Common myeloid progenitor, CD34-positive (primary cell): ENCODE results near the gene MACIR.

Source experiments
- CTCF ChIA-PET: fragments of 350-600 bp; sonication (Branson Sonifier 250); formaldehyde crosslinking; loops from one replicate; lab custom pipeline; 2021; ENCODE audit warnings: antibody characterized with exemption; lab: Charles Lee
- POLR2A ChIA-PET: fragments of 350-600 bp; sonication (Branson Sonifier 250); formaldehyde crosslinking; loops from one replicate; lab custom pipeline; 2021; ENCODE audit warnings: antibody characterized with exemption; lab: Charles Lee
- DNase-seq, 3 donors: peaks; one replicate each; pipeline versions ENCODE4 v3.0.0 to v3.0.0-alpha.2; 2013
- H3K27ac ChIP-seq, 2 experiments: 1 replicate in 1 of 2; 2 replicates in 1 of 2; pipeline ENCODE4 v1.7.0; 2013; ENCODE audit warnings: inconsistent platforms in 2 of 2, low read length in 2 of 2, mild to moderate bottlenecking in 2 of 2, low read depth in 1 of 2, moderate library complexity in 1 of 2; ENCODE audit not compliant: severe bottlenecking in 2 of 2, insufficient read depth in 1 of 2, poor library complexity in 1 of 2
- H3K27me3 ChIP-seq, 5 experiments: replicated peaks in 2 of 5; 1 replicate in 3 of 5; 2 replicates in 2 of 5; pipeline versions ENCODE4 v1.6.1 to v1.7.0; 2013; ENCODE audit warnings: low read length in 4 of 5, mild to moderate bottlenecking in 2 of 5, moderate library complexity in 2 of 5, inconsistent platforms in 1 of 5; ENCODE audit not compliant: insufficient read depth in 5 of 5, control insufficient read depth in 4 of 5
- H3K36me3 ChIP-seq, 4 experiments: 1 replicate in 2 of 4; 2 replicates in 2 of 4; pipeline versions ENCODE4 v1.6.1 to v1.7.0; 2013; ENCODE audit warnings: low read length in 3 of 4, control low read depth in 1 of 4, mild to moderate bottlenecking in 1 of 4; ENCODE audit not compliant: control insufficient read depth in 4 of 4, insufficient read depth in 4 of 4
- H3K4me1 ChIP-seq, 4 experiments: 1 replicate in 3 of 4; 2 replicates in 1 of 4; pipeline versions ENCODE4 v1.6.1 to v1.7.1; 2013; ENCODE audit warnings: low read length in 3 of 4, mild to moderate bottlenecking in 3 of 4, control low read depth in 1 of 4, inconsistent platforms in 1 of 4, moderate library complexity in 1 of 4; ENCODE audit not compliant: control insufficient read depth in 4 of 4, insufficient read depth in 4 of 4; ENCODE audit errors: control extremely low read depth in 1 of 4
- H3K4me3 ChIP-seq, 7 experiments: 1 replicate in 4 of 7; 2 replicates in 3 of 7; pipeline versions ENCODE4 v1.5.1 to v1.7.0; 2013; ENCODE audit warnings: mild to moderate bottlenecking in 7 of 7, low read length in 6 of 7, moderate library complexity in 6 of 7, inconsistent platforms in 2 of 7, low read depth in 2 of 7, control low read depth in 1 of 7; ENCODE audit not compliant: insufficient read depth in 4 of 7, control insufficient read depth in 1 of 7; ENCODE audit errors: extremely low read depth in 1 of 7
- H3K9me3 ChIP-seq, 5 experiments: 1 replicate in 4 of 5; 2 replicates in 1 of 5; pipeline versions ENCODE4 v1.6.1 to v1.7.1; 2013; ENCODE audit warnings: low read length in 4 of 5, mild to moderate bottlenecking in 2 of 5, inconsistent platforms in 1 of 5, low read depth in 1 of 5, moderate library complexity in 1 of 5; ENCODE audit not compliant: control insufficient read depth in 4 of 5, insufficient read depth in 2 of 5; ENCODE audit errors: control extremely low read depth in 1 of 5
- WGBS: methylation state at CpG from one replicate; pipeline ENCODE4 v1.1.5; 2013; ENCODE audit not compliant: insufficient coverage; 5-methylcytosine and 5-hydroxymethylcytosine counted together

Gene MACIR

DNA sequence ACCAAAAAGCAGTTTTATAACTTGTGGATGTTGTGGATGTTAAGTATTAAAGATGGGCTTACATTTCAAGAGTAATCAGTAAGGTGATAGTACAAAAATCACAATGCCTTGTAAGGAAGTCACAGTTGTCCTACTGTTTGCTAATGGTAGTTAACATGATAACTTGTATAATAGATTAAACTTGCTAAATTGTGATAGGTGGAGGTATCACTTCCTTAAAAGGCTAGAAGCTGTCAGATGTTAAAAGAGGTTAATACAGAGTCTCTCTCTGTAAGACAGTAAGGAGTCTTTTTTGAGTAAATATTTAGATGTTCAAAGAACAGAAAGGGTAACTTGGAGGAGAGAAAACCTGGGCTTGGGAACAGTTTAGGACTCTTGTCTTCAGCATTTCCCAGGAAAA is 14.2 kb upstream of the MACIR start:
- H3K27ac ChIP-seq, result no peak overlapping the region
- DNase-seq, result no peak
- CTCF ChIA-PET, result interaction anchor here (0.8 kb wide), 1 partner anchor 29 kb away, joined by 3 read pairs; no protein-coding TSS in a partner anchor
- no peaks in the 10 kb centered on the region for H3K27me3 ChIP-seq
- H3K4me1 ChIP-seq, result no peaks in the 10 kb centered on the region
- POLR2A ChIA-PET, result no interaction called here
- no peak overlapping the region for H3K4me3 ChIP-seq
- peaks cover 0 to 13% (median 6%) of the 10 kb centered on the region in 5 experiments for H3K9me3 ChIP-seq
- H3K36me3 ChIP-seq, result no peaks in the 10 kb centered on the region

DNA sequence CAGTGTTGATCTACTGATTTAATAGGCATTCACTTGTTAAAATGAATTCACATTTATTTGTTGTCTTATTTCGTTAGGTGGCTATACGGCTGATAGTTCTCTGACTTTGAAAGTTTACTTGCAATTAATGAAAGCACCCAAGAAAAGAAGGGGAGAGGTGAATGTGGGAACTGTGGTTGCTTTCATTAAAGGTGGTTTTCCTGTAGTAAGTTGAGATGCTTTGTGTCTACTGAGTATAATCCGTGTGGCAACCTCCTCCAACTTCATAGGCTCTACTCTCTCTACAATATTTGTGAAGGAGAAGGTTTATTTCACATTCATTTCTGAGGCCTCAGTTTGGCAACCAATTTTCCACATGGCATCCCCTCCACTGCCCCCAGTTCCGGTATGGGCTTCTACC is 12.8 kb upstream of the MACIR start:
- WGBS, result 100% methylated on average over 3 of the region's 4 CpGs
- no peaks in the 10 kb centered on the region for H3K4me1 ChIP-seq
- H3K27ac ChIP-seq, result no peak overlapping the region
- no peaks in the 10 kb centered on the region for H3K36me3 ChIP-seq
- H3K4me3 ChIP-seq, result no peak overlapping the region
- no peak for DNase-seq
- H3K9me3 ChIP-seq, result peaks cover 0 to 7% (median 3%) of the 10 kb centered on the region in 5 experiments
- ChIA-PET POLR2A (no interaction called here), CTCF (interaction anchor here (0.9 kb wide), 1 partner anchor 229 kb away, joined by 4 read pairs; no protein-coding TSS in a partner anchor)
- H3K27me3 ChIP-seq, result no peaks in the 10 kb centered on the region

DNA sequence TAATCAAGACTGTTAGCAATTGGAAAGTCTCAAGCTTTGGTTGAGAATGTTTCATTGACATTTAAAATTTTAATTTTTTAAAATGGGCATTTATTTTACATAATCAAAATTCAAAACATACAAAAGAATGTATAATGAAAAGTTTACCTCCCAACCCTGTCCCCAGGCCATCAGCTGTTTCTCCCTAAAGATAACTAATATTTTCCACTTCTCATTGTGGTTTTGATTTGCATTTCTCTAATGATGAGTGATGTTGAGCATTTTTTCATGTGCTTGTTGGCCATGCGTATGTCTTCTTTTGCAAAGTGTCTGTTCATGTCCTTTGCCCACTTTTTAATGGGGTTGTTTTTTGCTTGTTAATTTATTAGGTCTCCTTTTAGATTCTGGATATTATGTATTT is 11.4 kb upstream of the MACIR start:
- Histone ChIP-seq H3K4me1 (no peaks in the 10 kb centered on the region), H3K9me3 (peaks cover 0 to 3% (median 2%) of the 10 kb centered on the region in 5 experiments), H3K4me3 (no peak overlapping the region), H3K27ac (no peak overlapping the region), H3K36me3 (no peaks in the 10 kb centered on the region), H3K27me3 (no peaks in the 10 kb centered on the region)
- ChIA-PET POLR2A (no interaction called here), CTCF (interaction anchor here (0.9 kb wide), 1 partner anchor 42 kb away, joined by 3 read pairs; no protein-coding TSS in a partner anchor)
- no peak for DNase-seq
- WGBS, result 100% methylated on average over 1 of the region's 1 CpG

DNA sequence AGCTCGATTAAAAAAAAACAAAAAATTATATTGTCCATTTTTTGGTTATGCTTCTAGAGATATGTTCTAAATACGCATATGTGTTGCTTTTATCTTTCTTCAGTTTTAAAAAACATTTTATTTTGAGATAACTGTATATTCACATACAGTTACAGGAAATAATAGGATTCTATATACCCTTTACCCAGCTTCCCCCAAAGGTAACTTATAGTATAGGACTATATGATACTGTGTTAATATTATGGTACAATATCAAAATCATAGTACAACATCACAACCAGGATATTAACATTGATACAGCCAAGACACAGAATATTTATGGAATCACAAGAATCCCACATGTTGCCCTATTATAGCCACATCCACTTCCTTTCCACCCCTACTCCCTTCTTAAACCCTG is 9.5 kb upstream of the MACIR start:
- Histone ChIP-seq H3K36me3 (no peaks in the 10 kb centered on the region), H3K9me3 (peaks cover 0 to 3% (median 0%) of the 10 kb centered on the region in 5 experiments), H3K27ac (no peak overlapping the region), H3K4me1 (no peaks in the 10 kb centered on the region), H3K27me3 (no peaks in the 10 kb centered on the region), H3K4me3 (no peak overlapping the region)
- no peak for DNase-seq
- WGBS, result no CpG with 5 or more reads among the region's 2 CpGs
- ChIA-PET CTCF (no interaction called here), POLR2A (no interaction called here)

DNA sequence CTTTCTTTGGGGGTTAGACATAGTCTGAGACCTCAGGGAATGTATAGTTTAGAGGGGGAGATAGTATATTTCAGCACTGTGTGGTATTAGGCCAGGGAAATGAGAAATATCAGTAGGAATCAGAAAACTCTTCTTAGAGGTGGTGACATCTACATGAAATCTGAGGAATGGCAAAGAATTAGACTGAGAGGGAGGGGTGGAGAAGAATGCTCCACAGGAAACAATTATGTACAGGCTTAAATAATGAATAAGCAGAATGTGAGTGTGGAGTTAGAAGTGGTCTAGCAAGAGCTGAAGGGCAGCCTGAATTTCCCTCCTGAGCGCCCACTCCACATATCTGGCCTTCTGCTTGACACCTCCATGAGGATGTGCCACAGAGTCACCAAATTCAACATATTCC is 3.6 kb upstream of the MACIR start:
- Histone ChIP-seq H3K27me3 (no peaks in the 10 kb centered on the region), H3K27ac (no peak overlapping the region), H3K36me3 (no peaks in the 10 kb centered on the region), H3K4me1 (peaks cover 1 to 10% (median 7%) of the 10 kb centered on the region in 4 experiments), H3K9me3 (no peaks in the 10 kb centered on the region), H3K4me3 (no peak overlapping the region)
- 100% methylated on average over 1 of the region's 1 CpG for WGBS
- POLR2A ChIA-PET, result no interaction called here
- no peak for DNase-seq
- CTCF ChIA-PET, result interaction anchor here (1.2 to 3.3 kb wide), 3 partner anchors 23 to 42 kb away, joined by 3 to 8 read pairs (median 4); no protein-coding TSS in a partner anchor

DNA sequence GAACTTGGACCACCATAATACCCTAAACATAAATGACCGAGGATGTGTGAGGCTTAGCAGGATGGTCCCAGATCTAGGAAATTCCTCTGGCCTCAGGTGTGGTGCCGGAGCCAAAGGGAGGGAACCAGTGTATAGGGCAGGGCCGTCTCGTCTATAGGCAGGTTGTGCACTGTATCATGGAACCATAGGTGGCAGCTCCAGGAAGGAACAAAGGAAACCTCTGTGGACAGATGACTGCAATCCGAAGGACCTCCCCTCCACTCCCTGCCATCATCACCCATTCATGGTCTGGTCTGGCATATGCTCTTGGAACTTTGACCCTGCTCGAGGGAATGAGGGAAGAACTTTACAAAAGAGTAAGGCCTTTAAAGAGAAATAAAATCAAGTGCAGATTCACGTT is 2.9 kb upstream of the MACIR start:
- no peak for DNase-seq
- H3K4me1 ChIP-seq, result peaks cover 8 to 16% (median 11%) of the 10 kb centered on the region in 4 experiments
- no peaks in the 10 kb centered on the region for H3K27me3 ChIP-seq
- H3K27ac ChIP-seq, result no peak overlapping the region
- 84% methylated on average over 4 of the region's 7 CpGs for WGBS
- no peaks in the 10 kb centered on the region for H3K9me3 ChIP-seq
- ChIA-PET CTCF (interaction anchor here (2.3 kb wide), 1 partner anchor 31 kb away, joined by 12 read pairs; no protein-coding TSS in a partner anchor), POLR2A (no interaction called here)
- H3K36me3 ChIP-seq, result no peaks in the 10 kb centered on the region
- no peak overlapping the region for H3K4me3 ChIP-seq

DNA sequence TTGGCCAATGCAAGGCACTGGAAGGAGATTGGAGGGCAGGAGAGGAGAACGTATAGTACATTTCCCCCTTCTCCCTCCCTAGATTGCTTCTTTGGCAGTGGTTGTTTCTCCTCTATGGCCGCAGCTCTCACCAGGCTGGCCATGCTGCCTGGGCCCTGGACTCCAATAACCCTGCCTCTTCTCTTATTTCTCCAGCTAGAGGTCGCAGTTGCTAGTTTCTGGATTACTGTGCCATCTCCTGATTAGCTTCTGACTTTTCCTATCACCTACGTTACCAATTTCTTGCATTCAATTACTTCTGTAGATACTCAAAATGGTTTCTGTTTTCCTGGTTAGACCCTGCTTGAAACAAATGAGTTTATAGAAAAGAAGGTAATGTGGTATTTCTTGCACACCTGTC is 2.4 kb upstream of the MACIR start:
- POLR2A ChIA-PET, result no interaction called here
- H3K27me3 ChIP-seq, result no peaks in the 10 kb centered on the region
- 97% methylated on average over 3 of the region's 4 CpGs for WGBS
- no peak for DNase-seq
- H3K4me1 ChIP-seq, result peaks cover 9 to 21% (median 15%) of the 10 kb centered on the region in 4 experiments
- H3K36me3 ChIP-seq, result no peaks in the 10 kb centered on the region
- no peak overlapping the region for H3K4me3 ChIP-seq
- no peaks in the 10 kb centered on the region for H3K9me3 ChIP-seq
- CTCF ChIA-PET, result interaction anchor here (1.3 to 2.3 kb wide), 3 partner anchors 23 to 220 kb away, joined by 3 to 12 read pairs (median 5); no protein-coding TSS in a partner anchor
- H3K27ac ChIP-seq, result no peak overlapping the region
